B cell (primary cell): ENCODE results near the gene E2F3. TPM values are rescaled to one million over a fixed set of nuclear protein-coding genes. Genes with fewer than 3 reads are reported as not detected.

Source experiments
- ATAC-seq: fragments of 200-7000 bp; cut with Tn5 transposase; one replicate; pipeline ENCODE4 v1.10.0; 2021; ENCODE audit warnings: low read depth, mild to moderate bottlenecking, moderate number of reproducible peaks, moderate library complexity
- CTCF ChIA-PET: fragments of 350-600 bp; sonication (Branson Sonifier 250); formaldehyde crosslinking; loops from one replicate; lab custom pipeline; 2021; ENCODE audit warnings: antibody characterized with exemption, inconsistent platforms; lab: Charles Lee
- POLR2A ChIA-PET: fragments of 350-600 bp; sonication (Branson Sonifier 250); formaldehyde crosslinking; loops from one replicate; lab custom pipeline; 2021; ENCODE audit warnings: antibody characterized with exemption; lab: Charles Lee
- DNase-seq: peaks from one replicate; pipeline ENCODE4 v3.0.0; 2013
- H2AFZ ChIP-seq: 2 replicates; pipeline ENCODE4 v1.6.1; 2012; ENCODE audit warnings: mild to moderate bottlenecking, low read depth, low read length; ENCODE audit not compliant: insufficient read depth, poor library complexity, severe bottlenecking
- H3K27ac ChIP-seq, 2 donors: 1 replicate in 1 of 2; 2 replicates in 1 of 2; pipeline ENCODE4 v1.5.1; 2012 to 2013; ENCODE audit warnings: low read length in 2 of 2, mild to moderate bottlenecking in 2 of 2, moderate library complexity in 1 of 2
- H3K27me3 ChIP-seq, 4 experiments: fragments of 200-600 bp in 1 of 4; sonication (generic) in 1 of 4; replicated peaks in 1 of 4; 1 replicate in 2 of 4; 2 replicates in 2 of 4; pipeline versions ENCODE4 v1.6.1 to v1.7.0; 2013 to 2016; ENCODE audit warnings: low read length in 3 of 4, mild to moderate bottlenecking in 2 of 4, mixed read lengths in 1 of 4, moderate library complexity in 1 of 4; ENCODE audit not compliant: insufficient read depth in 4 of 4, control insufficient read depth in 3 of 4; ENCODE audit errors: control extremely low read depth in 1 of 4
- H3K36me3 ChIP-seq, 2 experiments: replicated peaks in 1 of 2; 1 replicate in 1 of 2; 2 replicates in 1 of 2; pipeline versions ENCODE4 v1.6.1 to v1.7.1; 2013; ENCODE audit warnings: low read length in 1 of 2; ENCODE audit not compliant: insufficient read depth in 2 of 2, control insufficient read depth in 1 of 2; ENCODE audit errors: control extremely low read depth in 1 of 2, extremely low read depth in 1 of 2
- H3K4me1 ChIP-seq, 2 donors: fragments of 200-600 bp in 1 of 2; sonication (generic) in 1 of 2; 1 replicate in 1 of 2; 2 replicates in 1 of 2; pipeline versions ENCODE4 v1.5.1 to v1.6.1; 2013 to 2017; ENCODE audit warnings: low read length in 2 of 2; ENCODE audit not compliant: control insufficient read depth in 2 of 2, insufficient read depth in 2 of 2
- H3K4me2 ChIP-seq: replicated peaks from 2 replicates; pipeline ENCODE3; 2012; ENCODE audit warnings: mild to moderate bottlenecking, low read depth, low read length; ENCODE audit not compliant: poor library complexity, severe bottlenecking
- H3K4me3 ChIP-seq, 5 experiments: fragments of 200-600 bp in 1 of 5; sonication (generic) in 1 of 5; 1 replicate in 3 of 5; 2 replicates in 2 of 5; pipeline versions ENCODE4 v1.5.1 to v1.7.0; 2011 to 2016; ENCODE audit warnings: low read length in 4 of 5, mild to moderate bottlenecking in 4 of 5, low read depth in 2 of 5, control low read depth in 1 of 5, moderate library complexity in 1 of 5; ENCODE audit not compliant: insufficient read depth in 1 of 5; ENCODE audit errors: control extremely low read depth in 1 of 5, extremely low read depth in 1 of 5
- H3K79me2 ChIP-seq: fragments of 200-600 bp; sonication (generic); one replicate; pipeline ENCODE4 v1.6.0; 2016; ENCODE audit warnings: low read length; ENCODE audit not compliant: control insufficient read depth, insufficient read depth
- H3K9ac ChIP-seq: fragments of 200-600 bp; sonication (generic); 2 replicates; pipeline ENCODE4 v1.6.1; 2017; ENCODE audit warnings: mild to moderate bottlenecking, low read length, moderate library complexity
- H3K9me3 ChIP-seq, 3 donors: one replicate each; pipeline versions ENCODE4 v1.6.1 to v1.7.1; 2013; ENCODE audit warnings: low read length in 2 of 3; ENCODE audit not compliant: control insufficient read depth in 2 of 3, insufficient read depth in 1 of 3; ENCODE audit errors: control extremely low read depth in 1 of 3
- H4K20me1 ChIP-seq: 2 replicates; pipeline ENCODE4 v1.6.0; 2012; ENCODE audit warnings: mild to moderate bottlenecking, low read length; ENCODE audit not compliant: insufficient read depth, control insufficient read depth, poor library complexity, severe bottlenecking
- H3K27ac Mint-ChIP-seq: one replicate; pipeline ENCODE4 v1.8.0; 2021; ENCODE audit warnings: mixed read lengths
- H3K27me3 Mint-ChIP-seq: one replicate; pipeline ENCODE4 v1.8.0; 2021; ENCODE audit warnings: mixed read lengths
- H3K4me1 Mint-ChIP-seq: one replicate; pipeline ENCODE4 v1.8.0; 2021; ENCODE audit warnings: mixed read lengths
- H3K4me3 Mint-ChIP-seq: one replicate; pipeline ENCODE4 v1.8.0; 2021; ENCODE audit warnings: mixed read lengths
- H3K9me3 Mint-ChIP-seq: one replicate; pipeline ENCODE4 v1.8.0; 2022; ENCODE audit warnings: mixed read lengths; ENCODE audit not compliant: insufficient read depth
- CTCF ChIP-seq: fragments of 200-600 bp; IDR thresholded peaks from one replicate; pipeline ENCODE4 v1.8.0; 2022; ENCODE audit warnings: antibody characterized with exemption, mild to moderate bottlenecking
- EZH2 ChIP-seq: IDR thresholded peaks from 2 replicates; pipeline ENCODE4 v1.6.1; 2012; ENCODE audit warnings: borderline replicate concordance, low read depth, mild to moderate bottlenecking, moderate library complexity, low read length; ENCODE audit not compliant: insufficient read depth, poor library complexity, severe bottlenecking
- WGBS: methylation state at CpG from one replicate; pipeline ENCODE4 v1.1.5; 2013; ENCODE audit warnings: missing lambda C conversion rate; ENCODE audit not compliant: insufficient coverage; 5-methylcytosine and 5-hydroxymethylcytosine counted together
- intact Hi-C: fragments of 100-400 bp; cut with micrococcal nuclease; formaldehyde crosslinking; loops from one replicate; pipeline ENCODE4 v1.10.0; 2022
- polyA plus RNA-seq: library from polyadenylated mRNA; depleted of rRNA; stranded (reverse); fragments of >200 nt; gene quantifications from 2 replicates; pipeline ENCODE4 v1.2.3, GENCODE V29; 2012
- total RNA-seq, 2 donors: library from RNA; stranded (reverse); fragments of 120-200 nt in 1 of 2; gene quantifications; 1 replicate in 1 of 2; 2 replicates in 1 of 2; pipeline versions ENCODE4 v1.2.3 to v1.2.4, GENCODE V29; 2013 to 2022

E2F3 gene
- total and polyA plus RNA-seq, 2 donors (not counting 1 experiment from before 2014, with no cell fraction given): 2.2 to 8.3 TPM

DNA sequence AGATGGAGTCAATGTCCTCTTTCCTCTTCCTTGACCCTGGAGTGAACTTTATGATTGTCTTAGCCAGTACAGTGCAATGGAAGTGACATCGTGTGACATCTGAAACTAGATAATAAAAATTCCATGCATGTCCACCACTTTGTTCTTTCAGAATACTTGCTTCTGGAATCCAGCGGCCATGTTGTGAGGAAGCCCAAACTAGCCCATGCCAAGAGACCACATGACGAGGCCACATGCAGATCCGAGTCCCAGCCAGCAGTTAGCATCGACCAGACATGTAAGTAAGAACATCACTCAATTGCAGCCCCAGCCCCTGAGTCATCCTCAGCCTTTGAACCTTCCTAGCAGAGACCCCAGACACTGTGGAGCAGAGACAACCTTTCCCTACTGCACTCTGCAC lies 48.5 kb upstream of the E2F3 start:
- H3K4me1 ChIP-seq: no peaks in the 10 kb centered on the region
- H3K9ac ChIP-seq: no peak overlapping the region
- no peak for TF ChIP-seq EZH2
- TF ChIP-seq CTCF: no peak
- Mint-ChIP-seq H3K27ac (no peak overlapping the region), H3K4me1 (no peaks in the 10 kb centered on the region), H3K4me3 (no peak overlapping the region), H3K27me3 (peaks cover 23% of the 10 kb centered on the region), H3K9me3 (no peaks in the 10 kb centered on the region)
- no peak overlapping the region for H3K4me2 ChIP-seq
- no peaks in the 10 kb centered on the region for H3K79me2 ChIP-seq
- DNase-seq (no peak), ATAC-seq (no peak)
- H3K4me3 ChIP-seq: no peak overlapping the region
- H3K36me3 ChIP-seq: no peaks in the 10 kb centered on the region
- intact Hi-C loops: no loop called here
- H2AFZ ChIP-seq: no peak overlapping the region
- H3K27me3 ChIP-seq: no peaks in the 10 kb centered on the region
- 88% methylated on average over 5 of the region's 5 CpGs for WGBS
- no peaks in the 10 kb centered on the region for H4K20me1 ChIP-seq
- H3K27ac ChIP-seq: no peak overlapping the region
- CTCF ChIA-PET: no interaction called here
- POLR2A ChIA-PET: no interaction called here
- H3K9me3 ChIP-seq: peaks cover 0 to 11% (median 2%) of the 10 kb centered on the region in 3 donors

DNA sequence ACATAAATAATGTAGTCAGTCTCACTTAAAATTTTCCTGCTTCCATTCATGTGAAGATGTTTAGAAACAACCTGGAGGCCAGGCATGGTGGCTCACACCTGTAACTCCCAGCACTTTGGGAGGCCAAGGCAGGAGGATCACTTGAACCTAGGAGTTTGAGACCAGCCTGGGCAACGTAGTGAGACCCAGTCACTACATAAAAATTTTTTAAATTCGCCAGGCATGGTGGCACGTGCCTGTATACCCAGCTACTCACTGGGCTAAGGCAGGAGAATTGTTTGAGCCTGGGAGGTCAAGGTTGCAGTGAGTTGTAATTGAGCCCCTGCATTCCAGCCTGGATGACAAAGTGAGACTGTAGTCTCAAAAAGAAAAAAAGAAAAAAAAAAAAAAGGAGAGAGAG lies 47.3 kb upstream of the E2F3 start:
- H3K4me3 Mint-ChIP-seq: no peak overlapping the region
- DNase-seq (no peak), ATAC-seq (no peak)
- Histone ChIP-seq H4K20me1 (no peaks in the 10 kb centered on the region), H3K36me3 (no peaks in the 10 kb centered on the region), H3K27ac (no peak overlapping the region), H3K4me2 (no peak overlapping the region), H2AFZ (no peak overlapping the region), H3K4me3 (no peak overlapping the region), H3K27me3 (no peaks in the 10 kb centered on the region), H3K9me3 (peaks cover 0 to 11% (median 2%) of the 10 kb centered on the region in 3 donors), H3K4me1 (no peaks in the 10 kb centered on the region), H3K79me2 (no peaks in the 10 kb centered on the region), H3K9ac (no peak overlapping the region)
- H3K27me3 Mint-ChIP-seq: peaks cover 20% of the 10 kb centered on the region
- H3K27ac Mint-ChIP-seq: no peak overlapping the region
- intact Hi-C loops: no loop called here
- no CpG with 5 or more reads among the region's 3 CpGs for WGBS
- no peaks in the 10 kb centered on the region for H3K9me3 Mint-ChIP-seq
- TF ChIP-seq CTCF (no peak), EZH2 (no peak)
- POLR2A ChIA-PET: no interaction called here
- CTCF ChIA-PET: no interaction called here
- no peaks in the 10 kb centered on the region for H3K4me1 Mint-ChIP-seq
